Stimulated activated naive CD8-positive, alpha-beta T cell treated with anti-CD3 and anti-CD28 coated beads, Interleukin-15, Interleukin-2, amounts not matched to agents 100 U/mL and 50 U/mL, for 24 hours (primary cell): ENCODE data around the gene SYT9.

Experiments used
- ATAC-seq: fragments of 150-1000 bp; cut with Tn5 transposase; one replicate; pipeline ENCODE4 v1.10.0; 2021
- DNase-seq: peaks from one replicate; pipeline ENCODE4 v3.0.0; 2021

SYT9 gene

DNA sequence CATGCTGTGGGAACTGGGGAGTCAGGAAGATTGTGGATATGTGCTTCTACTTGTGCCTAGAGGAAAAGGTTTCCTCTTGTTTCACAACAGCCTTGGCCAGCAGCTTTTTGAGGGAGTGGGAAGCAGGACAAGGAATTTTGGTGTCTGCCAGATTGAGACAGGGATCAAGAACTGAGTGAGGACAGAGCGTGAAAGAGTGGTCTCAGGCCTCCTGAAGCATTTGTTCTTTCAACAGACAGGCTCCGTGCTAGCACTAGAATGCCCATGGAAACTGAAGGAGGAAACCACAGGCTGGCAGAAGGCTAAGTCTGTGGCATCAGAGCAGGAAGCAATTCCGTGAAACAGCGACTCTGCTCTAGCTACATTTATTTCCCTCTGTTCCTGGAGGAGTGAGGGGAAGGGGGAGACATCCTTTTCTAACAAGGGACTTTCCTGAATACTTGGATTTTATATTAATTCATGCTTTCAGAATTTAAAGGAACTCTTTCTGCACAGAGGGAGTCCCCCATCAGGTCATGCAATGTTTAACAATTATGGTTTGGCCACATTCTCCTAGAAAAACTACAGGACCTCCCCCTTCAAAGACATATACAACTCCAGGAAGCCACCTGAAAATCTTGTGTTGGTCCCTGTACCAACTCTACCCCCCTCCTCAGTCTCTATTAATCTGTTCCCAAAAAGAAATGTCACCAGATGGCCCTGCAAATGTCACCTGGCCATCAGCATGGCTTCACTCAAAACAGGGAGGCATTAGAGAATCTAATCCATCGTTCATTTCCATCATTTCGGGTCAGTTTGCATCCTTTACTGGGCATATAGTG is 96.1 kb downstream of the SYT9 start:
- ATAC-seq: no peak
- DNase-seq: no peak

- ATAC-seq (no peak), DNase-seq (no peak)
Observed at GRCh38 chr11:7348432-7349304, 97.0 kb downstream of the SYT9 start.

DNA sequence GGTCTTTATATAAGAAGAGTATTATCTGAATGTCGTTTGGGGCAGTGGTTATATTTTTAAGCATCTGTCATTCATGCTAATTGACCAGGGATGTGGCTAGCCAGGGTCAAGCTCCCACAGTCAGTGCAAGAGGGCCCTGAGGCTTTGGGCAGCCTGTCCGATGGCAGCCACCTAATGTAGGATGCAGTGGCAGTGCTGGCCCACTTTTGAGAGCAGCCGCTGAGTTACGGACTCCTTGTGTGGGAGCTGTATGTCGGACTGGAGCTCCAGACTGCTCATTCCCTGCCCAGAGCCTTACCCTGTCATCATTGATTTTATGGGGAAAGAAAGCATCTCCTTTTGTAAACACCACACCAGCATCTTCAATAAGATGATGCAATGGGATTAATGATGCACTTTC is 99.5 kb downstream of the SYT9 start:
- ATAC-seq (no peak), DNase-seq (no peak)

- ATAC-seq (no peak), DNase-seq (peak; percentile 19)
Observed at GRCh38 chr11:7353100-7353499, 101.4 kb downstream of the SYT9 start.

DNA sequence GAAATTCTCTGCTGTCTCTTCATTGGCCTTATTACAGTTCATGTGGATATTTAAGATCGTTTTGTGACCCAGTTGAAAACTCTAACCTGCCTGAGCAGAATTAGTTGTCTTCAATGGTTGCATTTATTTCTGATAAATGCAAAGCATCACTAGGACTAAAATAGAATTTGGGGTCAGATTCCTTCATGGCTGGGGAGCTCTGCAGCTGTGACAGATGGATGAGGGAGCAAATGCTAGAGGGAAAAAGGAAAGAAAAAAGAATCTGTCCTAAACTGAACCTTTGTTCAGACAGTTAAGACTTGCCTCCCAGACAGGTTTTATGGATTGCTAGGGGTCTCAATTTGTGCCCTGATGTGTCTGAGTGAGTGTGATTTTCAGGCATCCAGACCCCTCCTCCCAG is 113.0 kb downstream of the SYT9 start:
- DNase-seq (no peak), ATAC-seq (no peak)

DNA sequence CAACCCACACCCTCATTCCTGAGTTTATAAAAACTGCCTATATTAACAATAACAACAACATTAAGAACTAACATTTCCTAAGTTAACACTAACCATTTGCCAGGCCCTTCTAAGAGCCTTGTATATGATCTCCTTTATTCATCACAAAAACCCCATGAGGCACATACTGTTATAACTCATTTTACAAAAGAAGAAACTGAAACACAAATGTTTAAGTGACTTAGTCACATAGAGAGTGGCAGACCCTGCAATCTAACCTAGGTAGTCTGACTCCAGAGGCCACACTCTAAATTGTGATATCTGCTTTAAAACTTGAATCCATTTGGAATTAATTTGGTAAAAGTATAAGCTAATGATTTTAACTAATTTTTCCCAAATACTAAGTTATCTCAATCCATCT is 116.1 kb downstream of the SYT9 start:
- ATAC-seq: no peak
- no peak for DNase-seq

DNA sequence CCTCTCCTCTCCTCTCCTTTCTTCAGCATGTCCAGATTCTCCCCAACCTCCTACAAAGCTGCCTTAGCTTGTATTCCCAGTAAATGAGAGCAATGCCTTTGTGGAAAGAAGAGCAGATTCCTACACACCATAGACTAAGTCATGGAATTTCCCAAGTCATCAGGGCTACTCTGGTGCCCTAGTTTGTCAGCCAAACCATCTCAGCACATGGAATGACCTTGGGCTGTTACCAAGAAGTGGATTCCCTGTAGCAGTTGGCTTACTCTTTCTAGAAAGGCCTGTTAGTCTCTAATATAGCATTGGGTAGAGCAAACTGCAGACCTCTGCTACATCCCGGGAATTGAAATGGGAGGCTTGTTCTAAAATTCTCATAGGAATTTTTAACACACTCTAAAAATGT is 124.7 kb downstream of the SYT9 start:
- no peak for DNase-seq
- no peak for ATAC-seq

- no peak for DNase-seq
- ATAC-seq: no peak
Observed at GRCh38 chr11:7381937-7382336, 130.2 kb downstream of the SYT9 start.

DNA sequence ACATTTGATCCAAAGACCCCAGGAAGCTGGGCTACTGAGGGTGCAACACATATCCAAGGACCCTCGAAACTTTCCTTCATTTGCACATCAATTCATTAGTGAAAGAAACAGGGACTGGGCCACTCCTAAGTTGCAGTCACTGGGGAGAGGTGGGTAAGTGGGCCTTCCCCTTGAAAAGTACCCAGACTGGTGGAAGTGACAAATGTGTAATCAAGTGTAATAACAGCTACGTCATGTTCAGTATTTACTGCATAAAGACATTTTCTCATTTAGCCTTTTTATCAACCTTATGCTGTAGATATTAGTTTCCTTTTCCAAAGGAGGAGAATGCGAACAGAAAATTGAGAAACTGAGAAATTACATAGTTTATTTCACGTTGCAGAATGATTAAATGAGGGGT is 131.7 kb downstream of the SYT9 start:
- no peak for DNase-seq
- no peak for ATAC-seq

GRCh38 chr11:7384691-7385090 is 133.0 kb downstream of the SYT9 start:
- ATAC-seq: no peak

DNA sequence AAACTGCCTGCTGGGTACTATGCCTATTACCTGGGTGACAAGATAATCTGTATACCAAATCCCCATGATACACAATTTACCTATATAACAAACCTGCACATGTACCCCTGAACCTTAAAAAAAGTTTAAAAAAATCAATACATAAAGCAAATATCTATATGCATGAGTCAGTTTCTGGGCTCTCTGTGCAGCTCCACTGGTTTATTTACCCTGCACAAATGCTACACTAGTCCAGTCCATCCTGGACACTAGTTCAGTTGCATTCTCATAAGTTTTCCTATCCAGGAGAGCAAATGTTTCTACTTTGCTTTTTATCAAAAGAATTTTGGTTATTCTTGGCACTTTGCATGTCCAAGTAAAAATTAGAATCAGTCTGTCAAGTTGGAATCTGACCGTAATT is 133.8 kb downstream of the SYT9 start:
- DNase-seq: no peak
- ATAC-seq: no peak

More at GRCh38 chr11:7384691-7385090, 133.0 kb downstream of the SYT9 start:
- DNase-seq: no peak

DNA sequence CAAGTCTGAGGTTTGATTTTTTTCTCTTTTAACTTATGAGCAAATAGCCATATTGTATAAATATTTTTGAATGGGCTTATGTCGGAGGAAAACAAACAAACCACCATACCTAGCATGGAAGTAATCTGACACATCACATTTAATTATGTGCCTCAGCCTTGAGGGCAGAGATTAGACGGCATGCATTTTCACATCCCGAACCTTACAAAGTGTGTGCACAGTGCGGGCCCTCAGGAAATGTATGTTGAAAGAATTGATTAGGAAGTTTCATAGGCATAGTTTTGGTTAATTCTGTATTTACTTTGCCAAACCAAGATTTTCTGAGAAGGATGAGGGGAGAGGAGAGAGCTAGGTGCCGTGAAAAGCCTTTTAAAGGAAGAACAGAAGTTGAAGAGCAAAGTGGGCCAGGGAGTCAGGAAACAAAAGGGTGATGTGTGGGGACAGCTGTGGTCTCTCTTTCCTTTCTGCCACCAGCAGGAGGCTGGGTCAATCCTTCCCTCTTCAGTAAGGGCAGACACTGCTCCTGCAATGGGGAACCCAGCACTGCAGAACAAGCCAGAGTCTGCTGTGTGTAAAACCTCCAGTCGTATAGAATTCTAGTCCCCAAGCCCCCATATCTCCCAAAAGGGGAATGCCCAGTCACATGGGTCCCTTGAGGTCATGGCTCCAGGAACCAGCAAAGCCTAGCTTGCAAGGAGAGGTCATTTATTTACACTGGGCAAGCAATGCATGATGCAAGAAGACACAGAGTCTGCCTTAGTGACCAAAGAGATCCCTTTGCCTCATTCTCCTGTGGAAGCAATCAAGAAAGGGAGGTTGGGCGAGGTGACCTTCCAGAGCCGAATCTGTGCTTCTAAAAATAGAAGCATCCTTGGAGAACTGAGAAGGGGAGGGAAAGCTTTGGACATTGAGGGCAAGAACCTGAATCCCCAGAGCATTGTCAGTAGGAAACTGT is 162.5 kb downstream of the SYT9 start:
- ATAC-seq: no peak

GRCh38 chr11:7414973-7415817 is 163.5 kb downstream of the SYT9 start:
- DNase-seq (no peak), ATAC-seq (no peak)

More for the DNA sequence above, 162.5 kb downstream of the SYT9 start:
- no peak for DNase-seq

- no peak for ATAC-seq
- DNase-seq: no peak
Observed at GRCh38 chr11:7416080-7416479, 164.4 kb downstream of the SYT9 start.

DNA sequence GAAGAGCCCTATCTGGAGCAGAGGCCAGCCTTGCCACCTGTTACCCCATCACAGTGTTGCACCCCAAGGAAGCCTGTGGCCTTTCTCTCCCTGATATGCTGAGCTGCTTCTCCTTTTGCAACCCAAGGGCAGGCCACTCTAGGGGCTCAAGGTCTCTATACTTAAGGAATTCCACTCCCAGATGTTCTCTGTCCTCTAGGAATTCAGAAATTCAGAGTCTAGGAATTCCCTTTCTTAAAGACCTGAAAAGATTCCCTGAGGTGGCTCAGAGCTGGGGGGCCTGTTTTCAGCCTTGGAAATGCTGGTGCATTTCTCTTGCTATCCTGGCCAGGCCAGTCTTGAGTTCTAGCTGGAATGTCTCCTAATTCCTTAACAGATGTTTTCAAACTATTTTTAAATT is 165.6 kb downstream of the SYT9 start:
- ATAC-seq (no peak), DNase-seq (no peak)

GRCh38 chr11:7418061-7418460 is 166.4 kb downstream of the SYT9 start:
- DNase-seq (no peak), ATAC-seq (no peak)

GRCh38 chr11:7418906-7419305 is 167.2 kb downstream of the SYT9 start:
- DNase-seq (no peak), ATAC-seq (no peak)

- DNase-seq: no peak
- no peak for ATAC-seq
Observed at GRCh38 chr11:7421136-7421535, 169.4 kb downstream of the SYT9 start.

DNA sequence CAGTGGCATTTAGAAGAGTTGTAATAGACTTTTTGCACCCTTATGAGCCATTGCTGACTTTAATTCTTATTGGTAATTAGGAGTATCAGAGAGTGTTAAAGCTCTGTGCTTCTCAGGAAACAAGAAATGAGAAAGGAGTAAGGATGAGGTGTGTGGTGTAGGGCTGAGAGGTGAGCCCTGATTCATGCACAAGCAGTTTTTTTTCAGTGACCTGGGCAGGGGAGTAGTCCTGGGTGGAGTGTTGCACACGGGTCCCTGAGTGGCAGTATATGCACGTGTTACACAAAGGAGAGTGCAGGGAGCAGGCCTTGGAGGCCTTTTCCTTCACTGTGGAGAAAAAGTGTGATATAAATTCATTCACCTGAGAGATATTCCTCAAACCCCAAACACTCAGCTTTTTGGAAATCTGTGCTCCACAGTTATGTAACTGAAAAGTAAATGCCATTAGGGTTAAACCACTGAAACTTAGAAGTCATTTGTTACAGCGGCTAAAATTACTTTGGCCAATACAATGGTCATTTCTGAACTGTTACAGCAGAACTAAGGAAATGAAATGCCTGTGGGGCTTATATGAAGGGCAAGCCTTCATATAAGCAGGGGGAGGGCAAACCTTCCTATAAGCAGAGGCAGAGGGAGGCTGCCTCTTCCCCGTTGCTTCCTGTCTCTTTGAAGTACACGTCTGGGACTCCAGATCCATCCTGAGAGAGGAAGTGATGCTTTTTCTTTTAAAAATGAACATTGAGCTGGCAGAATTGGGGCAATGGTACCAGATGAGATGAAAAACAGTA is 171.0 kb downstream of the SYT9 start:
- ATAC-seq (peak; percentile 65), DNase-seq (no peak)

DNA sequence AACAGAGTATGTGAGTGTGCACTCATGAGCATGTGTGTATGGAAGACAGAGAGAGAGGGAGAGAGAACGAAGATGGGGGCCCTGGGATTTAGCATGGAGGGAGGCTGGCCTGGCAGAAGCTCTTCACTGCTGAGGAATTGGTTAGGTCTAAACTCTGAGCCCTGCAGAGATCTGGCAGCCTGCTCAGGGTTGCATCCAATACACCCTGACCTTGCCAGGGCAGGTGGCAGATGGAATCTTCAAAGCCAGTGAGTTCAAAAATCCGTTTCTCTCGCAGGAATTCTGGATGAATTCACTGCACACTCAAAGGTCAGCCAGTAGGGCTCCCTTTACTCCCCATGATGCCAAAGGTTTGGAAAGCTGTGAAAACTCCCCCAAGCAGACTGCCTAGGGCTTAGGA is 172.2 kb downstream of the SYT9 start:
- ATAC-seq: no peak

More for the DNA sequence above, 172.2 kb downstream of the SYT9 start:
- no peak for DNase-seq
